ENCODE results near the gene SPG11. TPM values are rescaled to one million over a fixed set of nuclear protein-coding genes. Genes with fewer than 3 reads are reported as not detected.

Gene SPG11
- total and polyA plus RNA-seq, 2 donors from 2014 or later = 35.3 to 100 TPM

DNA sequence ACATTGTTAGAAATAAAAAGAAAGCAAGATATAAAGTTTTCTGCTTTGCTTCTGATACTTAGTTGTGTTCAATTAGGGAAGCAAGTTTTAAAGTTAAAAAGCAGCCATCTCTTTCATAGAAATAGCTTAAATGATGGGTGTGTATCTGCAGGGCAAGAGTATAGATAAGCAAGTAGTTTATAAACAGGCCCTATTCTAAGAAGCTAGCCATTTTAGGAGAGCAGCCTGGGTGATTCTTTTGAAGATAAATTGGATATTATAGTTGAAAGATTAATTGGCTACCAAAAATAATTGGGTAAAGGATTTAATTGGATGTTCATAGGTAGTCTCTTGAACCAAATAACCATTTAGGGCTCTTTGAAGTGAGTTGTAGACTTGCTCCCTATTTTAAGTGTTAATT, 120.9 kb downstream of the SPG11 start:
- Histone ChIP-seq H3K4me3 (ENCODE audit: low read length in 3 of 3) (no peak overlapping the region), H3K9me3 (ENCODE audit: control insufficient read depth in 2 of 3, insufficient read depth in 1 of 3, low read length in 3 of 3) (no peaks in the 10 kb centered on the region), H3K36me3 (ENCODE audit: control insufficient read depth in 2 of 3, insufficient read depth in 3 of 3, low read length in 3 of 3) (no peaks in the 10 kb centered on the region), H3K27ac (ENCODE audit: low read depth in 2 of 2, low read length in 2 of 2) (no peak overlapping the region), H3K9ac (ENCODE audit: low read length in 3 of 3) (no peak overlapping the region), H3K27me3 (ENCODE audit: control insufficient read depth, insufficient read depth, low read length) (no peaks in the 10 kb centered on the region), H3K4me1 (ENCODE audit: control insufficient read depth in 2 of 3, insufficient read depth in 2 of 3, low read depth in 1 of 3, low read length in 3 of 3) (peaks cover 0 to 13% (median 6%) of the 10 kb centered on the region in 3 donors)
- TF ChIP-seq, protein P1, sequence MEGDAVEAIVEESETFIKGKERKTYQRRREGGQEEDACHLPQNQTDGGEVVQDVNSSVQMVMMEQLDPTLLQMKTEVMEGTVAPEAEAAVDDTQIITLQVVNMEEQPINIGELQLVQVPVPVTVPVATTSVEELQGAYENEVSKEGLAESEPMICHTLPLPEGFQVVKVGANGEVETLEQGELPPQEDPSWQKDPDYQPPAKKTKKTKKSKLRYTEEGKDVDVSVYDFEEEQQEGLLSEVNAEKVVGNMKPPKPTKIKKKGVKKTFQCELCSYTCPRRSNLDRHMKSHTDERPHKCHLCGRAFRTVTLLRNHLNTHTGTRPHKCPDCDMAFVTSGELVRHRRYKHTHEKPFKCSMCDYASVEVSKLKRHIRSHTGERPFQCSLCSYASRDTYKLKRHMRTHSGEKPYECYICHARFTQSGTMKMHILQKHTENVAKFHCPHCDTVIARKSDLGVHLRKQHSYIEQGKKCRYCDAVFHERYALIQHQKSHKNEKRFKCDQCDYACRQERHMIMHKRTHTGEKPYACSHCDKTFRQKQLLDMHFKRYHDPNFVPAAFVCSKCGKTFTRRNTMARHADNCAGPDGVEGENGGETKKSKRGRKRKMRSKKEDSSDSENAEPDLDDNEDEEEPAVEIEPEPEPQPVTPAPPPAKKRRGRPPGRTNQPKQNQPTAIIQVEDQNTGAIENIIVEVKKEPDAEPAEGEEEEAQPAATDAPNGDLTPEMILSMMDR (IDR thresholded peaks at IDR 0.05; ENCODE audit: borderline replicate concordance, extremely low read depth, insufficient read depth) = no peak
- DNase-seq = no peak
- FAIRE-seq = no peak
- intact Hi-C loops (cut with DNase I) = no loop called here

DNA sequence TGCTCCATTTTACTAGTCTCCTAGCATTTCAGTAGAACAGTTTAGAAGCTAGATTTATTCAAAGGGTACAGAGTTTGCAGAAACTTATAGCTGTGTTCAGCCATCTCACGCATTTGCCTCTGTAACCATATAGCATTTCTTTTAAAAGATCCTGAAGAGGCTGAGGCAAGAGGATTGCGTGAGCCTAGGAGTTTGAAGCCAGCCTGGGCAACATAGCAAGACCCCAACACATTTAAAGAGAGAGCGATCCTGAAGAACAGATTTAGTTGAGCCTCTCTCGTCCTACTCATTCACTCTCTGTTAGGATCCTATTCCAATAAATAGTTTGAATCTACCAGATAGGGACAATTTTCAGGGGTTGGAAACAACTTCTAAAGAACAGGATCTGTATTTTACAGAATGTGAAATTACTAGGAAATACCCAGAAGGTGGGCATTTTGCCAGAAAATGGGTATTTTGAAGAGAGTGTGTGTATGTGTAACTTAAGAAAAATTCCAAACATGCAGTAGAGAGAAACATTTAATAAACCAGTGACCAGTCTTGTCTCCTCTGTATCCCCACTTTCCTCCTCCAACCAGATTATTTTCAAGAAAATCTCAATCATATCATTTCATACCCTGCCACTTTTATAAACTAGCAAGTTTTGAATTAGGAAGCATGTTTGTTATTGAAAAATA, 122.0 kb downstream of the SPG11 start:
- intact Hi-C loops (cut with DNase I) = no loop called here
- H3K4me3 ChIP-seq (ENCODE audit: low read length in 3 of 3) = no peak overlapping the region
- no peaks in the 10 kb centered on the region for H3K27me3 ChIP-seq (ENCODE audit: control insufficient read depth, insufficient read depth, low read length)
- FAIRE-seq = no peak
- H3K27ac ChIP-seq (ENCODE audit: low read depth in 2 of 2, low read length in 2 of 2) = no peak overlapping the region
- H3K36me3 ChIP-seq (ENCODE audit: control insufficient read depth in 2 of 3, insufficient read depth in 3 of 3, low read length in 3 of 3) = no peaks in the 10 kb centered on the region
- peak in 1 of 5 donors; percentile 10 for DNase-seq
- no peaks in the 10 kb centered on the region for H3K9me3 ChIP-seq (ENCODE audit: control insufficient read depth in 2 of 3, insufficient read depth in 1 of 3, low read length in 3 of 3)
- no peak overlapping the region for H3K9ac ChIP-seq (ENCODE audit: low read length in 3 of 3)
- H3K4me1 ChIP-seq (ENCODE audit: control insufficient read depth in 2 of 3, insufficient read depth in 2 of 3, low read depth in 1 of 3, low read length in 3 of 3) = peaks cover 0 to 13% (median 6%) of the 10 kb centered on the region in 3 donors
- TF ChIP-seq, protein P1 (IDR thresholded peaks at IDR 0.05; ENCODE audit: borderline replicate concordance, extremely low read depth, insufficient read depth) = no peak

DNA sequence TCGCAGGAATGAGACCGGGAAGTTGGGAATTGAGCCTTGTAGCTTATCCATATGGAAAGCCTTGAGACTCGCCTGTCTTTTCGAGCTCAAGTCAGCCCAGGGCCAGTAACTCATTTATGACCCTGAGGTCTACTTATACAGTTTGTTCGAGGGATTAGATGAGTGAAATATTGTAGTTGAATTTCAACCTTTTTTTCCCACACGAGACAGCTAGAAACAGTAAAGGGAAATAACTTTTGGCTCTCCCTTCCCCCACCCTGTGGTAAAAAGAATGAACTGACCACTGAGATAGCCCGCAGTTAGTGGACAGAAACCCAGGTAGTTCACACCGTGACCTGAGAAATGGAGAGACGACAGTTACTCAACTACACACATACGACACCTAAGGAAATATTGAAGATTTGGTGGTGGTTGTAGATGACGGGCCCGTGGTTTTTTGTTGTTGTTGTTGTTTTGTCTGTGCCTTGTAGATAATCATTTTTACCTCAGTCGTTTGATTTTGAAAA, 125.7 kb downstream of the SPG11 start:
- intact Hi-C loops (cut with DNase I) = no loop called here
- DNase-seq (peak in 1 of 5 donors; percentile 67), FAIRE-seq (no peak)
- TF ChIP-seq, protein P1 (IDR thresholded peaks at IDR 0.05; ENCODE audit: borderline replicate concordance, extremely low read depth, insufficient read depth) = no peak
- Histone ChIP-seq H3K9me3 (ENCODE audit: control insufficient read depth in 2 of 3, insufficient read depth in 1 of 3, low read length in 3 of 3) (no peaks in the 10 kb centered on the region), H3K9ac (ENCODE audit: low read length in 3 of 3) (peak overlapping the region; percentile 72 to 88 (median 86)), H3K27ac (ENCODE audit: low read depth in 2 of 2, low read length in 2 of 2) (peak overlapping the region; percentile 85 to 92), H3K4me3 (ENCODE audit: low read length in 3 of 3) (peak overlapping the region; percentile 81 to 87 (median 84)), H3K36me3 (ENCODE audit: control insufficient read depth in 2 of 3, insufficient read depth in 3 of 3, low read length in 3 of 3) (no peaks in the 10 kb centered on the region), H3K27me3 (ENCODE audit: control insufficient read depth, insufficient read depth, low read length) (no peaks in the 10 kb centered on the region), H3K4me1 (ENCODE audit: control insufficient read depth in 2 of 3, insufficient read depth in 2 of 3, low read depth in 1 of 3, low read length in 3 of 3) (peaks cover 0 to 19% (median 13%) of the 10 kb centered on the region in 3 donors)
